Lower leg skin (tissue), 4 donors: ENCODE results near the gene FARP1. TPM values are rescaled to one million over a fixed set of nuclear protein-coding genes. Genes with fewer than 3 reads are reported as not detected.

Experiments
- DNase-seq, 2 donors: peaks; one replicate each; pipeline ENCODE4 v3.0.0-alpha.2; 2019; ENCODE audit warnings: low spot score in 2 of 2
- H3K4me3 ChIP-seq: fragments of 200-600 bp; sonication (generic); 2 replicates; pipeline ENCODE4 v1.5.1; 2017; ENCODE audit warnings: mild to moderate bottlenecking, low read depth; ENCODE audit not compliant: poor library complexity, severe bottlenecking
- POLR2A ChIP-seq, 2 donors: fragments of 450-650 bp; IDR thresholded peaks; one replicate each; pipeline ENCODE4 v1.6.1; 2016 to 2017; ENCODE audit warnings: antibody characterized with exemption in 2 of 2, mild to moderate bottlenecking in 1 of 2, moderate library complexity in 1 of 2
- WGBS, 2 donors: methylation state at CpG; one replicate each; pipeline ENCODE4 v1.1.5; 2018; 5-methylcytosine and 5-hydroxymethylcytosine counted together
- intact Hi-C: fragments of 100-400 bp; cut with DNase I; formaldehyde crosslinking; loops from one replicate; pipeline ENCODE4 v1.15.0; 2023; ENCODE audit warnings: low total_unique reads
- total RNA-seq, 4 donors: library from RNA; depleted of rRNA; stranded (reverse); fragments of >200 nt; gene quantifications; one replicate each; pipeline ENCODE4 v1.1.0, GENCODE V29; 2016
- TF ChIP-seq, protein P1 (sequence below), 3 donors: fragments of 450-650 bp; IDR thresholded peaks; one replicate each; pipeline ENCODE4 v1.5.1; 2016; ENCODE audit warnings: antibody characterized with exemption in 3 of 3, mild to moderate bottlenecking in 3 of 3, moderate library complexity in 2 of 3

Gene FARP1
- total RNA-seq, 4 donors from 2014 or later, result 4.9 to 26.2 (median 13.3) TPM

DNA sequence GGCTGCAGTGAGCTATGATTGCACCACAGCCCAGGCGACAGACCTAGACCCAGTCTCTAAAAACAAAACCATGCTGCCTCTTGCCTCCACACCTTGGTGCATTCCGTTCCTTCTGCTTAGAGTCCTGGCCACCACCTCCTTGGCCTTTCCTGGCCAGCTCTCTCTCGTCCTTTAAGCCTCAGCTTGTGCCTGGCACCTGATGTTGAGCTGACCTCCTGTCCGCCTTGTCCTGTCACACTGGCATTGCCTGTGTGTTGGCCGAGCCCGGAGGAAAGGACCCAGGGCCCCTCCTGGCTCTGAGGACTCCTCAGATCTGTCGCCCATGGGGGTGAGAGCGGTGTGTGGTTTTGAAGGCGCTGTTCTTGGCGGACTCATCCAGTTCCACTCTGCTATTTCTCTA lies 290.8 kb downstream of the FARP1 start:
- intact Hi-C loops, result loop anchor here (10.0 kb wide), 1 partner anchor 579 kb away; no protein-coding TSS in a partner anchor
- no peak for DNase-seq
- no peak overlapping the region for H3K4me3 ChIP-seq
- TF ChIP-seq, protein P1, sequence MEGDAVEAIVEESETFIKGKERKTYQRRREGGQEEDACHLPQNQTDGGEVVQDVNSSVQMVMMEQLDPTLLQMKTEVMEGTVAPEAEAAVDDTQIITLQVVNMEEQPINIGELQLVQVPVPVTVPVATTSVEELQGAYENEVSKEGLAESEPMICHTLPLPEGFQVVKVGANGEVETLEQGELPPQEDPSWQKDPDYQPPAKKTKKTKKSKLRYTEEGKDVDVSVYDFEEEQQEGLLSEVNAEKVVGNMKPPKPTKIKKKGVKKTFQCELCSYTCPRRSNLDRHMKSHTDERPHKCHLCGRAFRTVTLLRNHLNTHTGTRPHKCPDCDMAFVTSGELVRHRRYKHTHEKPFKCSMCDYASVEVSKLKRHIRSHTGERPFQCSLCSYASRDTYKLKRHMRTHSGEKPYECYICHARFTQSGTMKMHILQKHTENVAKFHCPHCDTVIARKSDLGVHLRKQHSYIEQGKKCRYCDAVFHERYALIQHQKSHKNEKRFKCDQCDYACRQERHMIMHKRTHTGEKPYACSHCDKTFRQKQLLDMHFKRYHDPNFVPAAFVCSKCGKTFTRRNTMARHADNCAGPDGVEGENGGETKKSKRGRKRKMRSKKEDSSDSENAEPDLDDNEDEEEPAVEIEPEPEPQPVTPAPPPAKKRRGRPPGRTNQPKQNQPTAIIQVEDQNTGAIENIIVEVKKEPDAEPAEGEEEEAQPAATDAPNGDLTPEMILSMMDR (IDR thresholded peaks at IDR 0.05), result no peak
- TF ChIP-seq POLR2A (IDR thresholded peaks at IDR 0.05), result no peak
- 95% methylated on average over 10 of the region's 10 CpGs for WGBS, 2 donors

DNA sequence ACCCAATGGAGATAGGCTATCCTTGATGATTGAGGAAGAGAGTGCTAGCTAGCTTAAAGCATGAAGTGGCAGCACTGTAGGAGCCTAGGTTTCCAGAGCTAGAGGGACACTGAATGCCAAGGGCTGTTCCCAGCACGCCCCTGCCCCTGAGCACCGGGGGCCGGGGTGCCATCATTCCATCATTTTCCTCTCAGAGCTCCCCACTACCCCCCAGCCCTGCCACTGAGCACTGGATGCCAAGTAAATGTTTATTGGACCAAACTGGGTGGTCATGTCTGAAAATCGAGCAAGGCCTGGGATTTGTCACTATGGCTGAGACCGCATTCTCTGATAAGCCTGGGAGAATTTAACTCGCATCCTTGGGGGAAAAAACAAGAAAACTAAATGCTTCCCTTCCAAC lies 291.2 kb downstream of the FARP1 start:
- no peak for DNase-seq
- WGBS, 2 donors, result 94 to 98% methylated on average over 6 of the region's 6 CpGs
- intact Hi-C loops, result loop anchor here (10.0 kb wide), 1 partner anchor 579 kb away; no protein-coding TSS in a partner anchor

DNA sequence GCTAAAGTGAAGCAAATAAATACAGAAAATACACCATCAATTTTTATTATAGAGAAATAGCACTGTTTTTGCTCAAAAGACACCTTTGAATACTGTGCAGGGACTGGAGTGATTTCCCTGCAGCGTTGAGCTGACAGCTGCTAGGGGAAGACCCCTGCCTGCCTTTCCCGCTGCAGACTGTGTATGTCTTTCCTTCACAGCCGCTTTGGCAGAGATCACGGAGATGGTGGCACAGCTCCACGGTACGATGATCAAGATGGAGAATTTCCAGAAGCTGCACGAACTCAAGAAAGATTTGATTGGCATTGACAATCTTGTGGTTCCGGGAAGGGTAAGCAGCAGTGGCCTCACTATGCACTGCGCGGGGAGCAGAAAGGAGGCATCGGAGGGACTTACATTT lies 292.5 kb downstream of the FARP1 start:
- H3K4me3 ChIP-seq, result no peak overlapping the region
- intact Hi-C loops, result loop anchor here (10.0 kb wide), 1 partner anchor 581 kb away; no protein-coding TSS in a partner anchor
- no peak for DNase-seq
- 65 to 74% methylated on average over 11 of the region's 11 CpGs for WGBS, 2 donors
- TF ChIP-seq, protein P1 (IDR thresholded peaks at IDR 0.05), result no peak
- no peak for TF ChIP-seq POLR2A (IDR thresholded peaks at IDR 0.05)

More for the DNA sequence above, 291.2 kb downstream of the FARP1 start:
- no peak overlapping the region for H3K4me3 ChIP-seq
- no peak for TF ChIP-seq POLR2A (IDR thresholded peaks at IDR 0.05)
- TF ChIP-seq, protein P1 (IDR thresholded peaks at IDR 0.05), result no peak

DNA sequence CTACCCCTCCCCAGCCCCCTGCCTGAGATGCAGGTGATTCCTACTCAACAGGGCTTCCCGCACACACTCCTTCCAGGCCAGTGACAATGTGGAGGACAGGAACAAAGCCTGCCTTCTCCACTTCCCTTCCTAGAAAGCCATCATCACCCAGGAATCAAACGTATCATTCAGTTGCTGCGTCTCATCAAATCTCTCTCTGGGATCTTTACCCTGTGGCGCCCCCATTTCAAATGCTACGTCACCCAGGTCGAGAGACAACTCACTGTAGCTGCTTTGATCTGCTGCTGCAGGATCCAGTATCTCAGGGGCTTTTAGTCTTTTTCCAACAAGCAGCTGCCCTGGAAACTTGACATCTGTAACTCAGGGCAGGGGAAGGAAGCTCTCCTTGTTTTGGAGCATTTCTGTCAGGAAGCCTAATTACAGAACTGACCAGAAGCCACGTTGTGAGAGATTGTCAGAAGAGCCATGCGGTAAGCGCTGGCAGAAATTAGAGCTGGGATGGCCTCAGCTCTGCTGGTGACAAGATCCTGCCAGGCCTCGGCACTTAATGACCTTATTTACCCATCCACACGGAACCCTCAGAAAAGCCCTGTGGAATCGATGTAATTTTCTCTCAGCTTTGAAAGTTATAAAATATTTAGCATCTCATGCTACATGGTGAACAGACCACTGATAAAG lies 293.5 kb downstream of the FARP1 start:
- H3K4me3 ChIP-seq, result no peak overlapping the region
- TF ChIP-seq, protein P1 (IDR thresholded peaks at IDR 0.05), result no peak
- no peak for TF ChIP-seq POLR2A (IDR thresholded peaks at IDR 0.05)
- 75 to 78% methylated on average over 12 of the region's 12 CpGs for WGBS, 2 donors
- intact Hi-C loops, result loop anchor here (10.0 kb wide), 1 partner anchor 582 kb away; no protein-coding TSS in a partner anchor
- DNase-seq, result no peak

- 92 to 95% methylated on average over 27 of the region's 27 CpGs for WGBS, 2 donors
- intact Hi-C loops, result loop anchor here (10.0 kb wide), 1 partner anchor 584 kb away; no protein-coding TSS in a partner anchor
- no peak overlapping the region for H3K4me3 ChIP-seq
- no peak for DNase-seq
- no peak for TF ChIP-seq POLR2A (IDR thresholded peaks at IDR 0.05)
- TF ChIP-seq, protein P1 (IDR thresholded peaks at IDR 0.05), result no peak
Observed at GRCh38 chr13:98438246-98439125, 295.6 kb downstream of the FARP1 start.
